CD4-positive, alpha-beta T cell treated with Interleukin-15 for 4 hours (primary cell): ENCODE data around the gene GNAL.
"Not testable (repeated sequence)": the region's sequence is repeated elsewhere in the genome, so short reads cannot be mapped to it uniquely, and the experiment has no call there.

Source experiments
- DNase-seq: peaks from one replicate; pipeline ENCODE4 v3.0.0-alpha.2; 2020; ENCODE audit warnings: low spot score

GNAL gene

DNA sequence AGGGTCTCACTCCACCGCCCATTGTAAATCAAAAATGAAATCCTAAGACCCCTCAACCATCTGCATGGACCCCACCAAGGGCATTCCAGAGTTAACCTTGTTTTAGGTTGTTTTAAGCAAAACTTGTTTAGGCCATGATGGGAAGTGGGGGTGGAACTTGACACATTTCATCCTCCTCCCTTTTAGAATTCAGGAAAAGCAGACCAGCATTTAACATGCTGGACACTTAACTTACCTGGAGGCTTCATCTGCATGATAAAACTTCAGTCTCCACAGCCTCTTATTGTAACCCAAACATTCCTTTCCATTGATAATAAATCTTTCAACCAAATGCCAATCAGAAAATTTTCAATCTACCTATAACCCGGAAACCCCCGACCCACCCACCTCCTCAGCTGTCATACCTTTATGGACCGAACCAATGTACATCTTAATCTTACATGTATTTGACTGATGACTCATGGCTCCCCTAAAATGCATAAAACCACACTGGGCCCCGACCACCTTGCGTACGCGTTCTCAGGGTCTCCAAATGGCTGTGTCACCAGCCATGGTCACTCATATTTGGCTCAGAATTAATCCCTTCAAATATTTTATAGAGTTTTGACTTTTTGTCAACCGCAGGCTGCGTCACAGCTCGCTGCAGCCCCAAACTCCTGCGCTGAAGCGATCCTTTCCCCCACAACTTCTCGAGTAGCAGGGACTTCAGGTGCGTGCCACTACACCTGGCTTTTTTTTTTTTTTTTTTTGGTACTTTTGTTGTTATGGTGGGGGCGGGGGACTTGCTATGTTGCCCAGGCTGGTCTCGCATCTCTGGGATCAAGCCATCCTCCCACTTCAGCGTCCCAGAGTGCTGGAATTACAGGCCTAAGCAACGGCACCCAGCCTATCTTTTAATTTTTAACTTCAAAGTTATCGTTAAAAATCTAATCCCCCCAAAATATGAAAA lies 218.1 kb downstream of the GNAL start:
- DNase-seq: no peak

DNA sequence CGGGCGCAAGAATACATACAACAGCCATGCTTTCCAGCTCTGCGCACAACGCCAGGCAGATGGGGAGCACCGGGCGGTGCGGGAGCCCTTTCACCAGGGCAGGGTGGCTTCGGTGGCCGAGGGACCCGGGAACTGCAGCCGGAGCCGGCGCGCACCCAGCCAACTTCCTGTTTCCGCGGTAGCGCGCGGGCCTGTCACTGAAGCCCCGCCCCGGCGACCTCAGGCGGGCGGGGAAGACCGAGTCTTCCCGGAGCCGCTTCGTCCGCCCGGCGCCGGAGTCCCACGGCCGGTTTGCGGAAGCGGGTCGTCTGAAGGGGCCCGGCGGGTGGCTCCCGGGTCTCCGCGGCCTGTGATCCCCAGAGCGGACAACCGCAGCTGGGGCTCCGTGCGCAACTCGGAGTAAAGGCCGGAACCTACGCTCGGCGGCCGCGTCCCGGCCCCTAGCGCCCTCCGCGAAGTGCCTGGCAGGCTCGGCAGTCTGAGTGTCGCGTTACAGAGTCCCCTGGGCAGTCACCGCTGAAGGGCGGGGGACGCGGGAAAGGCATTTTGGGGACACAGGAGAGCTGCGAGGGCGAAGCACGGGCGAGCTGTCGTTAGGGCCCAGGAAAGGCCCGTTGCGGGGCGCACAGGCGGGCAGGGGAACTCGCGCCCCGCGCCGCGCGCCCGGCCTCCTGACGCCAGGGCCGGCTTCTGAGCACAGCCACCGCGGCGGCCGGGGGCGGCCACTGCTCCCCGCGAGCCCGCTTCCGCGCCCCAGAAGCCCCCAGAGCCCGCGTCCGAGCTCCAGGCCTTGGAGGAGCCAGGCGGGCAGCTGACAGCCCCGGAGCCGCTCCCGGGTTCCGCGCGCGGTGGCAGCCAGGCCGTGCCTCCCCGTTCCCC lies 219.4 kb downstream of the GNAL start, which contains the start of gene MPPE1:
TSS of gene MPPE1 (minus strand) at position 136 of the 879 bp plus-strand sequence. CDS start 11,053 bp downstream, outside the sequence.
- DNase-seq: peak; percentile 81

DNA sequence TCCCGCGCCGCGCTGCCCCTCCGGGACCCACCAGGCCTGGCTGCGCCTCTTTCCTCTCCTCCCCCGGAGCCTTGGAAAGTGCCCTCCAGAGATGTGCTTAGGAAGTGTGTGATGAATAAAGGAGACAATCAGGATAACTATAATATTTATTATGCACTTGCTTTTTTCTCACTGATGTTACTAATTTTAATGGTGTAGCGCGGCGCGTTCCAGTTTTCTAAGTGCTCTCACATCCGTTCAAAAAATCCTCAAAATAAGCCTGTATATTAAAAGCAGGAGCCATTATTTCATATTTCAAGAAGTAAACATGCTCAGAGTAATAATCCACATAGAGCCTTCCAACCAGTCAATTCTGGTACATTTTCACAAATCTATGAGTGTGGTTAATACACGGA lies 220.0 kb downstream of the GNAL start:
- DNase-seq: no peak

GRCh38 chr18:11909591-11910026 lies 220.5 kb downstream of the GNAL start:
- no peak for DNase-seq

DNA sequence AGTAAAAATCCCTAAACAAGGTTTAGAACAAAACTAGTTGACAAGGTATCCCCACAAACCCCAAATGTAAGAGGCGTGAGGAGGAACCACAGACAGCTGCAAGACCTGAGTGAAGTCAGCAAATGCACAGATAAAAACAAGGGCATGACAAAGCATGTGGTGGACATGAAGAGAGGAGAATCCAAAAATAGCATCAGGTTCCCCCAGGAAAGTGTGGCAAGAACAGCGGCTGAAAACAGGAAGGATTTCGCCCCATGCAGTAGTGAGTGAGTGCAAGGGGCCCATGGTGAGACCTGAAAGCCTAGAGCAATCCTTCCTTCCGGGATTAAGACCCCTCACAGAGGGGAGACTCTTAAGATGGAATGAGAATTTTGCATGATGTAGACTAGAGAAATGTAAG lies 227.8 kb downstream of the GNAL start:
- not testable (repeated sequence) for DNase-seq

DNA sequence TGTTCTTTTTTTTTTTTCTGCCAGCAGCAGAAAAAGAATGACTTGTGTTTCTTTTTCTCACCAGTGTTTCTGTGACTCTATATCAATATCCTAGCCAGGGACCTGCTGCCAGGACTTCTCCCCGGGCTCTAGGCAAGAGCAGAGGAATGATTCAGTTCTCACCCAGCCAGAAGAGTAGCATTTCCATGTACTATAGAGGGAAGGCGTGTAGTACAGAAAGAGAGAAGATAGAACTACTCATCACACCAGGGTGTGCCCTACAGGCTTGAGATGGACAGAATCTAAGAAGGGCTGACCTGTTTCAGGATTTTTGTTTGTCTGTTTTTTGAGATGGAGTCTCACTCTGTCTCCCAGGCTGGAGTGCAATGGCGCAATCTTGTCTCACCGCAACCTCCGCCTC lies 230.5 kb downstream of the GNAL start:
- not testable (repeated sequence) for DNase-seq

DNA sequence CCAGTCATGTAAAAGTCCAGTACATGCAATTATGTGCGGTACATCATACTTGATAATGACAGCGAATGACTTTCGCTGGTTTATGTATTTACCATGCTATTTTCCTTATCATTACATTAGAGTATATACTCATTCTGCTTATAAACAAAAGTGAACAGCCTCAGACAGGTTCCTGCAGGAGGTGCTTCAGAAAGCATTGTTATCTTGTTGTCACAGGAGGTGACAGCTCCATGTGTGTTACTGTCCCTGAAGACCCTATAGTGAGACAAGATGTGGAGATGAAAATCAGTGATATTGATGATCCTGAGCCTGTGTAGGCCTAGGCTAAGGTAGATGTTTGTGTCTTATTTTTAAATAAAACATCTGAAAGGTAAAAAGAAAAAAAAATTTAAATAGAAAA lies 234.4 kb downstream of the GNAL start:
- DNase-seq: no peak

DNA sequence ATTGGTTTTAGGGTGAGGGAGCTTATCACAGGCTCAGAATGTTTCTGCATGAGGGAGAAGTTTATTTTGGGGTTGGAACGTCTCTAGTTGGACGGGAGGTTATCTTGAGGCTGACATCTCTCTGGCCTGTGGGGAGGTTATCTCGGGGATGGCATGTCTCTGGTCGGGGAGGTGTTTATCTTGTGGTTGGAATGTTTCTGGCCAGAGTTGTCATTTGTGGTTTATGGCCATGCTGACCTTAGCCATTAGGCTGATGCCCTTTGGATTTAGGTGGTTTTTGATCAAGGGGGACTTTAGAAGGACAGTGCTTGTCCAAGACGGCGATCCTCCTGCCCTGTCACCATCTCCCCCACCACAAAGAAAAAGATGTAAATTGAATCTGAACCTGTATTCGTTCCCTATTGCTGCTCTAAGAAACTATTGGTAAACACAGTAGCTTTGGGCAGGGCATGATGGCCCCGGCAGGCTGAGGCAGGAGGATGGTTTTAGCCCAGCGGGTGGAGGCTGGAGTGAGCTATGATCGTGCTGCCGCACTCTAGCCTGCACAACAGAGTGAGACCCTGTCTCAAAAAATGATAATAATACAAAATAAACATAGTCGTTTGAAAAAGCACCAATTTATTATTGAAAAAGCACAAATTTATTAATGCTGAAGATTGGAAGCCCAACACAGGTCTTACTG lies 236.9 kb downstream of the GNAL start:
- no peak for DNase-seq

- DNase-seq: no peak
Observed at GRCh38 chr18:11927497-11927896, 238.4 kb downstream of the GNAL start.

GRCh38 chr18:11932393-11932792 lies 243.3 kb downstream of the GNAL start:
- no peak for DNase-seq
